GM12892 (cell line): ENCODE results near the gene ATP5F1E.

Source experiments
- POLR2A ChIP-seq: IDR thresholded peaks from 2 replicates; pipeline ENCODE4 v1.6.1; 2011; ENCODE audit warnings: low read depth, low read length, control low read depth
- POLR2AphosphoS5 ChIP-seq: IDR thresholded peaks from 2 replicates; pipeline ENCODE4 v1.6.1; 2011; ENCODE audit warnings: low read depth, low read length, control low read depth
- TAF1 ChIP-seq: IDR thresholded peaks from 2 replicates; pipeline ENCODE4 v1.6.1; 2011; ENCODE audit warnings: low read depth, mild to moderate bottlenecking, control low read depth, low read length, borderline replicate concordance

DNA sequence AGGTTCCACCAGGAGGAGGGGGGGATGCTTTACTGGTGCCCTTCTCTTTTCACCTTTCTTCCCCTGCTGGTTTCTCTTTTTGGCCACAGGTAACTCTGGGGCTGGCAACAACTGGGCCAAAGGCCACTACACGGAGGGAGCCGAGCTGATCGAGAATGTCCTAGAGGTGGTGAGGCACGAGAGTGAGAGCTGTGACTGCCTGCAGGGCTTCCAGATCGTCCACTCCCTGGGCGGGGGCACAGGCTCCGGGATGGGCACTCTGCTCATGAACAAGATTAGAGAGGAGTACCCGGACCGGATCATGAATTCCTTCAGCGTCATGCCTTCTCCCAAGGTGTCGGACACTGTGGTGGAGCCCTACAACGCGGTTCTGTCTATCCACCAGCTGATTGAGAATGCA is 8.5 kb downstream of the ATP5F1E start:
- no peak for TF ChIP-seq TAF1
- no peak; the same call in 1 of the 2 replicates for TF ChIP-seq POLR2A
- TF ChIP-seq POLR2AphosphoS5: no peak
